Stimulated activated CD4-positive, alpha-beta T cell treated with anti-CD3 and anti-CD28 coated beads, Interleukin-4, amount 100 ng/mL, for 48 hours (primary cell): Measurements from ENCODE around the gene MAGI1.
A peak's percentile ranks its signal among the peaks of the same experiment; 100 is the strongest.
"Not testable (repeated sequence)": the region's sequence is repeated elsewhere in the genome, so short reads cannot be mapped to it uniquely, and the experiment has no call there.

Experiments used
- DNase-seq, 2 donors: peaks; one replicate each; pipeline ENCODE4 v3.0.0-alpha.2; 2020; ENCODE audit warnings: low read depth in 2 of 2

Gene MAGI1

DNA sequence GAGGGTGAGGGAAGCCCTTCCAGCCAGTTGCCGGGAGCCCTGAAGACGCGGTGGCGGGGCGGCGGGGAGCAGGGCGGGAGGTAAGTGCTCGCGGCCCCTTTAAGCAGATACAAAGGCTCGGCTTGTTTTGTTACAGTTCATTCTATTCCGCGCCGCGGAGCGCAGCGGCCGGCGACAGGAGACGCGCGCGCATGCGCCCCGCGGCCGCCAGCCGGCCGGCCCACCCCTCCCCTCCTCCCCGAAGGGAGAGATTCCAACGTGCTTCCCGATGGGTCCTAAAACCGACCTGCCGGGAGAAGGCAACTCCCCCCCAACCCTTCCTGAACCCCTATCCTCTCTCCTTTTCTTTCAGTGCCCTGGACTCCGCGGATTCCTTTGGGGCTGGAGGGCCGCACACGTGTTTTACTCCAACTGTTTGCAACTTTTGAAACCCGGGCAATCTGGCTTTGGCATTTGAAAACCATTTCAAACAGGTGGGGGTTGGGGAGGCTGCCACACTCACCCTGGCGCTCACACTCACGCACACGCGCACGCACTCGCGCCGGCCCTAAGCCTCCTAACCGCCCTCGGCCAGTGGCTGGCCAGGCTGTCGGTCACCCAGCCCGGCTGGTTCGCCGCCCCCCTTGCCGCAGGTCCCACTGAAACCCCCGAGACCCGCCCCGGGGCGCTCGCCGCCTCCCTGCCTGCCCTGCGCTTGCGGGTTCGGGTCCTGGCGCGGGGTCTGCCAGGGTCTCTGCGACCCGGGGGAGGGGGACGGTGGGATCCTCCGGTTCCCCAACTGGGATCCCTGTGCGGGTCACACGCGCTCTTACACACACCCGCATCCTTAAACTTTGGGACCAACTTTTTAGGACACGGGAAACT is at the start of gene MAGI1:
MAGI1 (minus strand) TSS at position 193 of the 864 bp plus-strand sequence. CDS start 610 bp downstream, outside the sequence.
- peak; percentile 29 to 32 for DNase-seq

DNA sequence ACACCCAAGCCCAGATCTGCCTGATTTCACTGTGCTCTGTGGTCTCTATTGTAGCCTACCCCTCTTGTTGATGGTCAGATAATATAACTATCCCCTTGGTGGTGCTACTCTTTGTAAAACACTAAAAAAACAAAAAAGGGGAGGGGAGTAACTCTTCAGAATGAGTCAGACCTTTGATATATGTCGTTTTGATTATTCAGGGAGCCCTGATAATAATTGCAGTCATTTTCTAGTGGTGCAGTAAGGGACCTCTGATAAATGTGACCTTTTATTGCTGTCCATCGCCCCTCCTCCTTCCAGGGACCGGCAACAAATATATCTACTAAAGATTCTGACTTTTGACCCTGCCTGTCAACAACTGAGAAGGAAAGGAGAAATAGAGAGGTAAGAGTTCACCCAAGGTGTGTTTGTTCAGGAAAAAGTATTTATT is 45.1 kb upstream of the MAGI1 start:
- no peak for DNase-seq

DNA sequence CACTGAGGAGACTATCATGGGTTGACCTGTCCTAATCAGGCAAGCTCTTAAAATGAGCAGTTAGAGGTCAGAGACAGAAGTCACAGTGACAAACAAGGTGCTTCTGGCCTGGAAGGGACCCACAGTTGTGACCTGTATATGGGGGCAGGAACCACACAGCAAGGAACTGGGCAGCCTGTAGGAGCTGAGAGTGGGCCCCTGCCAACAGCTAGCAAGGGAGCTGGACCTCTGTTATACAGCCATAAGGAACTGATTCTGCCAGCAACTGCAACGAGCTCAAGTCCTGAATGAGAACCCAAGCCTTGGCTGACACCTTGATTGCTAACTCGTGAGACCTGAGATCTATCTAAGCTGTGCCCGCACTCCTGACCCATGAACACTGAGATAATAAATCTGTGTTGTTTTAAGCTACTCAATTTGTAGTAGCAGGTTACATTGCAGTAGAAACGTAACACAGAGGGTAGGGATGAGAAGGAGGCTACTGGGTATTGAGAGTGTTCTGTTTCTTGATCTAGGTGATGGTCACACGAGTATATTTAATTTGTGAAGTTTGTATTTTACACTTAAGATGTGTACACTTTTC is 44.5 kb upstream of the MAGI1 start:
- no peak for DNase-seq

DNA sequence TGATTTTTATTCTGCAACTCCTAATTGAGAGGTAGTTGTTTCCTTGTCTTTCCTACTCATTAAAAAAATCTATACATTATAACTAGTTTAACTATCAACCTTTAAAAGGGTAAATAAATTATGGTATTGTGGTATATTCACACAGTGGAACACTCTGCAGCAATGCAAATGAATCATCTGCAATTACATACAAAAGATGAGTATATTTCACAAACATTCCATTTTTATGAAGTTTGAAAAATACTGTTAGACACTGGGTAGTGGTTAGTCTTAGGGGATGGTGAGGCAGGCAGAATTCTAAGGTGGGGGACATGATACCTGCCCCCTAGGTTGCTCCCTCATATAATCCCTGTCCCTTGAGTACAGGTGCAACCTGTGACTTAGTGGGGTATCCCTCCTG is 44.0 kb upstream of the MAGI1 start:
- no peak for DNase-seq

DNA sequence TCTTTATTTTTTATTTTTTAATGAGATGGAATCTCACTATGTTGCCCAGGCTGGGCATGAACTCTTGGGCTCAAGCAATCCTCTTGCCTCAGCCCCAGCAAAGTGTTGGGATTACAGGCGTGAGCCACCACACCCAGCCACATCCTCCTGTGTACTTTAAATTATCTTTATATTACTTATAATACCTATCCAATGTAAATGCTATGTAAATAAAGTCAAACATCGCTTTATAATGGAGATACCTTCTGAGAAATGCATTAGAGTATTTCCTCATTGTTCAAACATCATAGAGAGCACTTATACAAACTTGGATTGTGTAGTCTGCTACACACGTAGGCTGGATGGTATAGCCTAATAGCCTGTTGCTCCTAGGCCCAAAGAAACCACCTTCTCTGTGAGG is 41.4 kb upstream of the MAGI1 start:
- no peak for DNase-seq

DNA sequence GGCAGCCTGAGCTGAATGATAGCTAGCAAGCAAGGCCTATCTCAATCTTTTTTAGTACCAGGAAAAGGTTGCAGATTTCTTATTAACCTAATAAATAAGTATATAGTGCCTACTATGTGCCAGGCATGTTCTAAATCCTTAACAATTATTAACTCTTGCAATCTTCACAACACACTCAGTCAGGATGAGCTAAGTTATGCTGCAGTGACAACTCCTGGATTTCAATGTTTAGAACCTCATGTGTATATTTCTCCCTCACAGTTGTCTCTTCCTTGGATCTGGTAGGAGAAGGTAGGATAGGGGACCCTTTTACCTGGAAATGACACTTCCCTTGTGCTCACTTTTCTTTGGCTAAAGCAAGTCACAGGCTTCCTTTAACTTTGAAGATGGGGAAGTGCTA is 39.3 kb upstream of the MAGI1 start:
- DNase-seq: no peak

DNA sequence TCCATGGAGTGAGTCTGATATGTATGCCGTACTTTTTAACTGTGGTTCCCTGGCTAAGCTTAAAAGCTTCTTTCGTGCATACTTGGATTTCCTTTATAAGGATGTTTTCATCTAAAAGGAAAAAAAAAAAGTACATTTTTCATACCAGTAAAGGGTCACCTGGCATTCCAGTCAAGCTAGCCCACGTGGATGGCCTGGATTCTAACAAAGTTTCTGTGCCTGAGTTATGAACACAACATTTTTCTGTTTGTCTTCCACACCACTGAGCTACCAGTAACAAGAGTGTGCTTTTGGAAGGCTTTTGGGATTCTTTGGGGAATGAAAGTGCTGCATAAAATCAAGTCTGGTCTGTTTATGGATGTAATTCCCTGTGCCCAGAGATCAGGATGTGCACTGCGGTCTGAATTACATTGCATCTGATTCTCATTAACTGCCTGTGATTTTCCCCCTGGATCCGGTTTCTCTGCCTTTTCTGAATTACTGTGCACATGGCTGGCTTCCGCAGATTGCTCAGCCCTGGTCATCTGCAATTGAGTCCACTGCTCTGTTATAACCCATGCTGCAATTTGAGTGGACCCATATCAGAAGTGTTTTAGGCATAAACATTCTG is 38.2 kb upstream of the MAGI1 start:
- DNase-seq: no peak

DNA sequence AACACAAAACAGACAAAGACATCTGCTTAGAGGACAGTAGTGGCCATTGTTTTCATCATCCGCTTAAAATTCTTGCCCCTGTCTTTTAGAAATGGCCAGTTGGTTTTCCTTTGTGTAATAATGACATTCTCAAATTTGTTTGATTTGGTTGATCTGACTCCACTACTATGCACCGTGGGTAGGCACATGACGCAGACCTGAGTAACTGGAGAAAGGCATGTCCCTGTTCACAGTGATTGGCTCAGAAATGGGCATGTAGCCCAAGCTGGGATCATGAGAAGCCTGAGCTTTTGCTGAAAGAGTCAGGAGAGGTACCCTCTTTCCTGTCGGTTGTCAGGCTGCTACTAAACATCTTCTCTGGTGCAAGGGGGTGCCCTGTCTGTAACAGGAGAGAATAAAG is 36.6 kb upstream of the MAGI1 start:
- no peak for DNase-seq

DNA sequence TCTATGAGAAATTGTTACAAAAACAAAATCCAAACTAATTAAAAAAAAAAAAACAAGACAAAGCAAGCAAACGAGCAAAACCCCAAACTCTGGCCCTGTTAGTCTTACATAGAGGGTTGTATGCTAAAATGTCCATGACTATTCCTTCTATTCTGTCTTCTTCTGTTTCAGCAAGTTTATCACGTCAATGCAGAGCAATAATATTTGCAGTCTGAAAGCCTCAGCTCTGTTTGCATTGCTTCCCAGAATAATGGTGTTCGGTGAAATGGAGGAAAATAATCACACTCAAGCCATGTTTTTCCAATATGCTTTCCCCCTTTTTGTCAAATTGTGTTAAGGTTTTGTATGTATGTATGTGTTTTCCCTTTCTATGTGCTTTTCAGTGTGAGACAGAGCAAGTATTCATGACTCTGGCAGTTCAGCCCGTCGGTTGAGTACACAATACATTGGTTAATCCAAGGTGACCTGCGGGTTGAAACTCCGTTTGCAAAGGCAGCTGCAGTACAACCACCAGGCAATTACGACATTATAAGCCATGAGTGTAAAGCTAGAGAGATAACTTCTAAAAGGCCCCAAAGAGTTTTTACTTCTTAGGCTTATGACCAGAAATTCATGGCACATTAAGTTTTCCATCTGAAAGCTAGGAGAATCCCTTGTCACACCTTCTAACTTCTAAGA is 34.9 kb upstream of the MAGI1 start:
- DNase-seq: no peak

DNA sequence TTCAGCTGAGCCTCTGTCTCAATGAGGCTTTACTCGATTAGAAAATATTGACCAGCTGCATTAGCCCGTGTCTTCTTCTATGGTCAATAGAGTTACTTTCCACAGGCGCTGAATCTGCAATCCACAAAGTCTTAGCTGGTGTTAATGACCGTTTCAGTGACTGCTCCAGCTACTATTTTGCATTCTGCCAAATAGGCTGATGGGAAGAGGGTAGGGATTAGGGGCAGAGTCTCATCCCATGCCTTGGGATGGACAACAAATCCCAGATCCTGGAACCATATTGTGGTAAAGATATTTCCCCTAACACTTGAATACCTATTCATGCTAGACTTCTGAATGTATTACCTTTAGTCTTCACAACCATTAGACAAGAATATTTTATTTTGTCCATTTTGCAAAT is 29.5 kb upstream of the MAGI1 start:
- DNase-seq: no peak

DNA sequence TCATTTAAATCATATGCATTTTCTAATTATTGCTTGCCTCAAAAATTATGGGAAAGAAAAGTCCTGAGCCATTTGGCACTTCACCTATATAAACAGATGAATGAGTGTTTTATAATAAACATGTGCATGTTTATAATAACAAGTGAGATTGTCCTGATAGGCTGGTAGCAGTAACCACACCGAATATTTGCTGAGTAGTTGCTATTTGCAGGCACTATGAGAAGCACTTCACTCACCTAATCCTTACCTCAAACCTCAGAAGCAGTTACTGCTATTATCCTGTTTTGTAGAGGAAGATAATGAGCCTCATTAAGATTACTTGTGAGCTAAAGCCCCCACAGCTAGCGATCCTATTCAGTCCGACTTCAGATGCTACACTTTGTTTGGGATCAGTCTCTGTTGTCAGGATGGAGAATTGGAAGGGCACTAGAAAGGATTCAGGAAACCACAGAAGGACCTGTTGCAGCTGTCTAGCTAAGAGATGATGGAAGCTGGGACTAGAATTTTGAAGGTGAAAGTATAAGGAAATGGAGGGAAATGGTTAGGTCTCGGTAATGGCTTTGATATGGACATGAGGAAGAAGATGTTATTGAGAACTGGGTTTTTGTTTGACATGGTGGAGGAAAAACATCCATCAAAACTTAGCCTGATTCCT is 28.4 kb upstream of the MAGI1 start:
- no peak for DNase-seq

DNA sequence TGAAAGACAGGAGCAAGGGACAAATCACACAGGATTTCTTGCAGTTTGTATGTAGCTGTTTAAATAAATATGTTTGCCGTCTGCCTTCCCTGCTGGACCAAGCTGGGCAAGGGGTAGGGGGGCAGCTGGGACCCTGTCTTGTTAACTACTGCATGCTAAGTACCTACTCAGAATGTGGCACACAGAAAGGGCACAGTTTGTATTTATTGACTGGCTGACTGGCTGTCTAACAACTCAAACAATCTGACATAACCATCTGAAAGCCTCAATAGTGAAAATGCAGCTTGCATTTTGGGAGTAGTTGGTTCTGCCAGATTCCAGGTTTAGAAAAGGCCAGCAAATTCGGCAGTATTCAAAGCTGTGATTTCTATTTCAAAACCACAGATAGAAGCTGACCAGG is 16.6 kb upstream of the MAGI1 start:
- no peak for DNase-seq

DNA sequence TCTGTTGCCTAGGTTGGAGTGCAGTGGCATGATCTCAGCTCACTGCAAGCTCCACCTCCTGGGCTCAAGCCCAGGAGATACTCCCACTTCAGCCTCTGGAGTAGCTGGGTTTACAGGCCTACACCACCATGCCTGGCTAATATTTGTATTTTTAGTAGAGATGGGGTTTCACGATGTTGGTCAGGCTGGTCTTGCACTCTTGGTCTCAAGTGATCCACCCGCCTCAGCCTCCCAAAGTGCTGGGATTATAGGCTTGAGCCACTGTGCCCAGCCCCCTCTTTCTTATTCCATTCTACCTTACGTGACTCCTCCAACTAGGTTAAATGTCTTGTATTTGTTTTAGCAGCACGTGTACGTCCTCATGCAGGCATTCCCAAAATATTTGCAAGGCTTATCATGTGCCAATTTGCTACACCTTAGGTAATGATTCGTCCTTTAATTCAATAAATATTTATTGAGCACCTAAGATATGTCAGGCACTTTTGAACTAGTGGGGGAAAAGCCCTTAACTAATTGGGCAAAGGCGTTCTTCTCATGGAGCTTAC is 14.9 kb upstream of the MAGI1 start:
- DNase-seq: no peak

DNA sequence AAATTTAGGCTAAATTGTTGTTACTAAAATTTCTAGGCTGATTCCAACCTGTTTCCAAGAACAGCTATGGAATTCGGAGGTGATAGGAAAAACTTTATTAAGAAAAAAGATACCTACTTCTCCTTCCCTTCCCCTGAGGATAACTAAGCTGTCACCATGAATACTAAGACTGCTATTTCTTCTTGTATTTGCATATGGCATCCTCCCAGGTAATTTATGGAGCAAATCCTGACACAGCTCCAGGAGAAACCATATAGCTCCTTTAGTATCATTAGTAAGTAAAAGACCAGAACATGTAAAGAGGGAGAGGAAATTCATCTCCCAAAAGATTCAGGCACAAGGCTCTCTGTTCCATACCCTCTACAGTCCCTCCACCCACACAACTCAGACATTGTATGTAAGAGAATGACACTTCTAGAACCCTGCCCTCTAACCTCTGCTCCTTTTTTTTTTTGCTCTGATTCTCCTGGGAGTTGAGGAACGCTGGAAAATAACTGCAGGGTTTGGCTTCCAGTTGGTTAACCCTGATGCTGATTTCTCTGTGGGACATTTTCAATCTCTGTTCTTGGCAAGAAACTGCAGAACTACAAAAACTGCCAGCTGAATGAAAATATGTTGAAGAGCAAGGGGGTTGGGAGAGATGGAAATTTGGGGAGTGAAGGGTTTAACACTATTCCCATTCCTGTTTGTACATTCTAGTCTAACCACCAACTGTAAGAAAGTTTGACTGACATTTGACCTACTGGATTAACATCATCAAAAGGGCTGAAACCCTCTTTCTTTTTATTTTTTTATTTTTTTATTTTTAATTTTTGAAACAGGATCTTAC is 14.2 kb upstream of the MAGI1 start:
- DNase-seq: no peak

DNA sequence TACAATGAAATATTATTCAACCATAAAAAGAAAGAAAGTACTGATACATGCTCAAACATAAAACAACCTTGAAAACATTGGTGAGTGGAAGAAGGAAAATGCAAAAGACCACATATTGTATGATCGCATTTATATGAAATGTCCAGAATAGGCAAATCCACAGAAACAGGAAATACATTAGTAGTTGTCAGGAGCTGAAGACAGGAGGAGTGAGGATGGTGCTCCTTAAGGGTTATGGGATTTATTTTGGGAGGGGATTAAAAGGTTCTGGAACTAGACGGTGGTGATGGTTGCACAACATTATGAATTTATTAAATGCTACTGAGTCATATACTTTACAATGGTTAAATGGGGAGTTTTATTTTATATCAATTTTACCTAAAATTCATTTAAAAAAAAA is 12.1 kb upstream of the MAGI1 start:
- DNase-seq: no peak

DNA sequence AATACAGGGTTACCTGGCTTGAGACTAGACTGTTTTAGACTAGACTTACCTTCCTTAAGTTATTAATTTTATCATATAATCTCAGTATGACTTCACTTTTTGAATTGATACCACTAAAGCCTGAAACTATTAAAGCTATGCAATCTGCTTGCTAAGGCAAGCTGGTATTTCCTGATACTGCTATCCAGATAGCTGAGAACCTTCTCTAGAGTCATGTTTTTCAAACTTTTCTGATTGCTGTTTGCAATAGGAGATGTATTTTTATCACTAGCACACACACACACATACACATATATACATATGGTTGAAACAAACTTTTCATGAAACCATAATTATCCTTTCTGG is 9.3 kb upstream of the MAGI1 start:
- DNase-seq: no peak

DNA sequence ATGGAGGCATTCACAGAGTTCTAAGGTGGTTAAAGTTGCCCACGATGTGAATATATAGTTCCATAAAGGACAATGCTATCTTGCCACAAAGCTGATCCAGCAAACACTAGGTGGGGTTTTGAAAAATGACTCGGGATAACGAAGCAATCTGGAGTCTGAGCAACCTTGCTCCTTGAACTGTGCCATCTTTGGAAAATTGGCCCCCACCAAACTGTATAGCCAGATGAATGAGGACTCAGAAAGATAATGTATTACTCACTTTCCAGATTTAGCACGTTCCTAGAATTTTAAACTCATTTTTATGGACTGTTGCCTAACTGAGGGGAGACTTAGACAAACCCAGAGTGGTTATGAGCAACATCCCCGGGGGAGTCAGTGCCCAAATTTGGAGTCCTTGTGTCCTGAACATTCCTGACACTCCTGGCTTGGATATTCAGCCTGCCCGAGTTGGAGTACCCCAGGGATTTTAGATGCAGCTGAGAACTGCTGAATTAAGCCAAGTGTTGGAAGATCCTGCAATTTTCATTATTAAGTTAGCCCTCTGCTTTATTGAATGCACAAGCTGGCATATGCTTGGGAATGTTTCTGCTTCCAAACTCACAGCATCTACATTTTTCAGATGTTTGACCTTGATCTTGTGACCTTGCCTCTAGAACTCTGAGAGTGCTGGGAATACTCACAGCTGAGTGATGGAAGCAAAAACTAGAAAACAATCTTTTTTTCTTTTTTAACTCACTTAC is 8.8 kb upstream of the MAGI1 start:
- no peak for DNase-seq

DNA sequence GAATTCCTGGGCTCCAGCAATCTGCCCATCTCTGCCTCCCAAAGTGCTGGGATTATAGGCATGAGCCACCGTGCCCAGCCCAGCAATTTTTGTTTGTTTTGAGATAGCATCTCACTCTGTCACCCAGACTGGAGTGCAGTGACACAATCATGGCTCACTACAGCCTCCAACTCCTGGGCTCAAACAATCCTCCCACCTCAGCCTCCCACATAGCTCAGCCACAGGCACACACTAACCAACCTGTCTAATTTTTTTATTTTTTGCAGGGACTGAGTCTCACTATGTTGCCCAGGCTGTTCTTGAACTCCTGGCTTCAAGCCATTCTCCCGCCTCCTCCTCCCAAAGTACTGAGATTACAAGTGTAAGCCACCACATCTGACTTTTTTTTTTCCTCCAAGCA is 7.6 kb upstream of the MAGI1 start:
- DNase-seq: not testable (repeated sequence)

DNA sequence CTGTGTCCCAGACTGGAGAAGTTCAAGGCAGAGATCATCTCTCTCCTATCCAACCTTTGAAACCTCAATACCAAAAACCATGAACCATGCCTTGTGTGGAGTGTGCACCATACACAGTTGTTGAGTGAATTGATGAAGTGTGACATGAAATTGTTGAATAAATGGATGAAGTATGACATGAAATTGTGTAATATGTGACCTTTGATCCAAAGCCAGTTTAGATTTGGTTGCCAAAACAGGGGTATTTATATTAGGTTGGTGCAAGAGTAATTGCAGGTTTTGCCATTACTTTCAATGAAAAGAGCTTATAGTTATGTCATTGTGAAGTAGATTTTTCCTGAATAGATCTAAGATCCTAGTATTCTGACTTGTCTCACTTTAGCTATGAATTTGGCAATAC is 3.1 kb upstream of the MAGI1 start:
- no peak for DNase-seq

DNA sequence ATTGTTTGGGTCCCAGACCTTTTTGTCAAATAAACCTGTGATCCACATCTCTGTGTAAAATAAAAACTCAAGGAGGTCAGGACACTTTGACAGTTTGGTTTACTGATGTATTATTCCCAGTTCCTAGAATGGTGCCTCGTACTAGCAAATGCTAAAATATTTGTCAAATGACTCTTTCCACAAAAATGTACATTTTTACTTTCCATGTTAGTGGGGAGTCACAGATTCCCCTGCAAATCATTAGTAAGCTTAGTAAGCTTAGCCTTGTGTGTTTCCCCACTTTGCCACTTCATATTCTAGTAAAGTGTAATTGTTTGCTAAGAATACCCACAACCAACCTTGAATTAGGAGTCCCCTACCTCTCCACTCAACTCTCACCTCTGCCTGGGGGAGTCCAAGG is 2.4 kb upstream of the MAGI1 start:
- DNase-seq: no peak
